Suppressor macrophage treated with lipopolysaccharide for 1 hour (primary cell): ENCODE data around the gene YBX1.
A peak's percentile ranks its signal among the peaks of the same experiment; 100 is the strongest.
"Not testable (repeated sequence)": the region's sequence is repeated elsewhere in the genome, so short reads cannot be mapped to it uniquely, and the experiment has no call there.

Experiments
- DNase-seq, 3 donors: peaks; one replicate each; pipeline ENCODE4 v3.0.0-alpha.2; 2020 to 2022

Gene YBX1

GRCh38 chr1:42751511-42752070 is 69.4 kb downstream of the YBX1 start:
- not testable (repeated sequence) for DNase-seq

GRCh38 chr1:42752284-42752683 is 70.1 kb downstream of the YBX1 start:
- DNase-seq: no peak

GRCh38 chr1:42753070-42753469 is 70.9 kb downstream of the YBX1 start:
- DNase-seq: peak in 2 of 3 donors; percentile 35 to 44
